ENCODE measurements around the gene HARS1. TPM values are rescaled to one million over a fixed set of nuclear protein-coding genes. Genes with fewer than 3 reads are reported as not detected.

The HARS1 gene
- total and polyA plus RNA-seq, 12 donors, result 36.4 to 111 (median 61.7) TPM

DNA sequence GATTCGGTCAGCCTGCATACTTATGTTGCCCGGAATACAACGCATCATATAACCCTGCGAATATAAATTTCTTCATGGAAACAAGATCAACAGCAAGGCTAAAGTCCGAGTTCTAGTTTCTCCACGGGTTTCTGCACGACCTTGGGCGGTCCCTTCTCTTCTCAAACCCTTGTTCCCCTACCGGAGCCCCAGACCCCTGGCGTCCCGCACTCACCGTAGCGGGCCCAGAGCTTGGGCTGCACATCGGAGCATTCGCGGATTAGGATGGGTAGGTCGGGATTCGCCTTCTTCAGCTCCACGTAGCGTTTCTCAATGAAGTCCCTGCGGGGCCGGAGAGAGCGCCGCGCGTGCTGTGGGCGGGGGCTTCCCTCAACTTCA, 44.1 kb downstream of the HARS1 start:
- Histone ChIP-seq H3K4me3 (peak overlapping the region; percentile 60 to 91 (median 78)), H3K9me3 (replicated peaks in 1 of 3) (no peaks in the 10 kb centered on the region), H3K27ac (peak overlapping the region in 4 of 5 donors; percentile 81 to 84 (median 82)), H3K27me3 (no peaks in the 10 kb centered on the region), H3K4me1 (replicated peaks in 1 of 2) (peaks cover 12 to 21% of the 10 kb centered on the region in 2 donors), H3K36me3 (replicated peaks in 1 of 2) (peaks cover 0 to 68% of the 10 kb centered on the region in 2 donors)
- no peak for TF ChIP-seq POLR2A (IDR thresholded peaks at IDR 0.05)
- TF ChIP-seq CTCF (IDR thresholded peaks at IDR 0.05), result no peak
- 0 to 4% (median 1%) methylated on average over 7 to 27 of the region's 27 CpGs for WGBS, 4 donors
- intact Hi-C loops (cut with DNase I), result loop anchor here in 1 of 2 donors (10.0 kb wide), 1 partner anchor 282 kb away; the partner anchor contains the start of gene SLC4A9
- DNase-seq, result peak in 1 of 7 donors; percentile 43

DNA sequence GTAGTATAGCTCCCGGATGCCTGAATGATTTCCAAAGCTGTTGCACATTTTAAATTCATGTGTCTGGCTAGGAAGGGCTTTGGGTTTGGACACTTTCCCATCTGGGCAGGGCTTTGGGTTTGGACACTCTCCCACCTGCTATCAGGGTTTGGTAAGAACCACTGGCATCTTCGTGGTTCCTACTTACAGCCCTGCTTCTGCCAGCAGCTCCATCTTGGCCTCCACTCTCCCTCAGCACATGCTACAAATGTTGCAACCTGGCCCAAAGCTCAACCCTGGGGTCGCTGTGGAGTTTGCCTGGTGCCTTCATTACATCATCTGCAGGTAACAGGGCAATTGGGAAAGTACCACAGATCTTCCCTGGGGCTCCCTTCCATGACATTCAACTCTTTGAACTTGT, 48.5 kb downstream of the HARS1 start:
- no peaks in the 10 kb centered on the region for H3K27me3 ChIP-seq
- peak in 6 of 7 donors; percentile 31 to 81 (median 62) for DNase-seq
- WGBS, 4 donors, result 50 to 78% (median 56%) methylated on average over 3 of the region's 3 CpGs
- H3K9me3 ChIP-seq (replicated peaks in 1 of 3), result no peaks in the 10 kb centered on the region
- no peak for TF ChIP-seq CTCF (IDR thresholded peaks at IDR 0.05)
- TF ChIP-seq POLR2A (IDR thresholded peaks at IDR 0.05), result no peak
- H3K27ac ChIP-seq, result peak overlapping the region in 1 of 5 donors; percentile 7
- intact Hi-C loops (cut with DNase I), result loop anchor here (5.0 to 10.0 kb wide), 2 partner anchors 70 to 278 kb away; partner anchors contain the start of gene SLC4A9 (in 1 of the 2)
- H3K4me3 ChIP-seq, result no peak overlapping the region
- peaks cover 17 to 20% of the 10 kb centered on the region in 2 donors for H3K4me1 ChIP-seq (replicated peaks in 1 of 2)
- peaks cover 0 to 34% of the 10 kb centered on the region in 2 donors for H3K36me3 ChIP-seq (replicated peaks in 1 of 2)

GRCh38 chr5:140641716-140642115, 49.5 kb downstream of the HARS1 start:
- intact Hi-C loops (cut with DNase I), result loop anchor here (5.0 to 10.0 kb wide), 2 partner anchors 69 to 277 kb away; partner anchors contain the start of gene SLC4A9 (in 1 of the 2)
- WGBS, 4 donors, result 88 to 91% (median 91%) methylated on average over 6 to 8 of the region's 8 CpGs

More at GRCh38 chr5:140641716-140642115, 49.5 kb downstream of the HARS1 start:
- TF ChIP-seq CTCF (IDR thresholded peaks at IDR 0.05) (no peak), POLR2A (IDR thresholded peaks at IDR 0.05) (no peak)
- H3K36me3 ChIP-seq (replicated peaks in 1 of 2), result peaks cover 0 to 34% of the 10 kb centered on the region in 2 donors
- H3K9me3 ChIP-seq (replicated peaks in 1 of 3), result no peaks in the 10 kb centered on the region
- peak overlapping the region in 1 of 5 donors; percentile 40 for H3K27ac ChIP-seq
- H3K4me3 ChIP-seq, result no peak overlapping the region
- DNase-seq, result no peak
- H3K27me3 ChIP-seq, result no peaks in the 10 kb centered on the region
- H3K4me1 ChIP-seq (replicated peaks in 1 of 2), result peaks cover 16 to 20% of the 10 kb centered on the region in 2 donors
